Vagina (tissue), 2 donors: ENCODE results near the gene THBS3.

Experiments used
- POLR2A ChIP-seq, 2 donors: fragments of 450-650 bp; IDR thresholded peaks; one replicate each; pipeline ENCODE4 v1.6.1; 2017; ENCODE audit warnings: antibody characterized with exemption in 2 of 2, mild to moderate bottlenecking in 2 of 2, moderate library complexity in 2 of 2
- POLR2AphosphoS5 ChIP-seq, 2 donors: sonication (generic); formaldehyde crosslinking; IDR thresholded peaks; one replicate each; pipeline ENCODE4 v1.9.0; 2017; ENCODE audit warnings: antibody characterized with exemption in 2 of 2, mild to moderate bottlenecking in 2 of 2, low read depth in 1 of 2; ENCODE audit not compliant: insufficient read depth in 1 of 2
- TF ChIP-seq, protein P1 (sequence below), 3 experiments: fragments of 450-650 bp in 2 of 3; fragments of 200-600 bp in 1 of 3; sonication (generic) in 1 of 3; IDR thresholded peaks; one replicate each; pipeline ENCODE4 v1.5.1; 2017 to 2019; ENCODE audit warnings: antibody characterized with exemption in 3 of 3, mild to moderate bottlenecking in 2 of 3, moderate library complexity in 2 of 3

GRCh38 chr1:155196893-155197638, 10.6 kb downstream of the THBS3 start:
- TF ChIP-seq, protein P1, sequence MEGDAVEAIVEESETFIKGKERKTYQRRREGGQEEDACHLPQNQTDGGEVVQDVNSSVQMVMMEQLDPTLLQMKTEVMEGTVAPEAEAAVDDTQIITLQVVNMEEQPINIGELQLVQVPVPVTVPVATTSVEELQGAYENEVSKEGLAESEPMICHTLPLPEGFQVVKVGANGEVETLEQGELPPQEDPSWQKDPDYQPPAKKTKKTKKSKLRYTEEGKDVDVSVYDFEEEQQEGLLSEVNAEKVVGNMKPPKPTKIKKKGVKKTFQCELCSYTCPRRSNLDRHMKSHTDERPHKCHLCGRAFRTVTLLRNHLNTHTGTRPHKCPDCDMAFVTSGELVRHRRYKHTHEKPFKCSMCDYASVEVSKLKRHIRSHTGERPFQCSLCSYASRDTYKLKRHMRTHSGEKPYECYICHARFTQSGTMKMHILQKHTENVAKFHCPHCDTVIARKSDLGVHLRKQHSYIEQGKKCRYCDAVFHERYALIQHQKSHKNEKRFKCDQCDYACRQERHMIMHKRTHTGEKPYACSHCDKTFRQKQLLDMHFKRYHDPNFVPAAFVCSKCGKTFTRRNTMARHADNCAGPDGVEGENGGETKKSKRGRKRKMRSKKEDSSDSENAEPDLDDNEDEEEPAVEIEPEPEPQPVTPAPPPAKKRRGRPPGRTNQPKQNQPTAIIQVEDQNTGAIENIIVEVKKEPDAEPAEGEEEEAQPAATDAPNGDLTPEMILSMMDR (IDR thresholded peaks at IDR 0.05) = no peak
- TF ChIP-seq POLR2A (IDR thresholded peaks at IDR 0.05) (no peak), POLR2AphosphoS5 (IDR thresholded peaks at IDR 0.05; ENCODE audit: insufficient read depth in 1 of 2, low read depth in 1 of 2) (no peak)
